Measurements from ENCODE around the gene TNFRSF18. TPM values are rescaled to one million over a fixed set of nuclear protein-coding genes. Genes with fewer than 3 reads are reported as not detected.
"Not testable (repeated sequence)": the region's sequence is repeated elsewhere in the genome, so short reads cannot be mapped to it uniquely, and the experiment has no call there.

The TNFRSF18 gene, protein sequence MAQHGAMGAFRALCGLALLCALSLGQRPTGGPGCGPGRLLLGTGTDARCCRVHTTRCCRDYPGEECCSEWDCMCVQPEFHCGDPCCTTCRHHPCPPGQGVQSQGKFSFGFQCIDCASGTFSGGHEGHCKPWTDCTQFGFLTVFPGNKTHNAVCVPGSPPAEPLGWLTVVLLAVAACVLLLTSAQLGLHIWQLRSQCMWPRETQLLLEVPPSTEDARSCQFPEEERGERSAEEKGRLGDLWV
- total RNA-seq (not detected), polyA plus RNA-seq (0.77 TPM)

DNA sequence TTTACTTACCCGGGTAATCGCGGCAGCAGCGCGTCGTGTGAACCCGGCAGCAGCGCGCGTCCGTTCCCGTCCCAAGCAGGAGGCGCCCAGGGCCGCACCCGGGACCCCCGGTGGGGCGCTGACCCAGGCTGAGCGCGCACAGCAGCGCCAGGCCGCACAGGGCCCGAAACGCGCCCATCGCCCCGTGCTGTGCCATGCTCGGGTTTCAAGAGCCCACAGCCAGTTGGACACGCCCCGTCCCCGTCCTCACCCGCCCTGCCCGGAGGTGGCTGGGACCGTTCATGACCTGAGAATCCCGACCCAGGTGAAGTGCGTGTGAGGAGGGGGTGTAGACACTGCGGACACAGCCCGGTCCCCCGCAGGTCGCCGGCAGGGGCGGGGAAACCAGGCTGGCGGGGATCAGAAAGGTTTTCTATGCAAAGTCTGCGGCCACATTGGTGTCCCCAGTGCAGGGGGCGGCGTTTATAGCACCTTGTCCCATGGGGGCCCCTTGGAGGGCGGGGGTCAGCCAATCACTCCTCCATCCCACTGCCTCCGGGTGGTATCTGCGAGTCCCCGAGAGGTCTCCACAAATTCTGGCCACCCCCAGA is at the start of gene TNFRSF18:
Gene TNFRSF18 (minus strand): TSS at position 217 of the 590 bp plus-strand sequence. CDS start 21 bp downstream, at position 196.
- Histone ChIP-seq H3K27ac (ENCODE audit: low read depth) (no peak within 1 kb of the TSS), H3K4me3 (ENCODE audit: low read depth, low read length) (peak within 1 kb of the TSS; percentile 4), H3K36me3 (ENCODE audit: insufficient read depth) (no peaks in the 10 kb centered on the region), H3K4me1 (ENCODE audit: insufficient read depth) (no peaks in the 10 kb centered on the region)
- no peak for DNase-seq (ENCODE audit: extremely low spot score)
- WGBS: 12% methylated on average over 49 of the region's 49 CpGs

DNA sequence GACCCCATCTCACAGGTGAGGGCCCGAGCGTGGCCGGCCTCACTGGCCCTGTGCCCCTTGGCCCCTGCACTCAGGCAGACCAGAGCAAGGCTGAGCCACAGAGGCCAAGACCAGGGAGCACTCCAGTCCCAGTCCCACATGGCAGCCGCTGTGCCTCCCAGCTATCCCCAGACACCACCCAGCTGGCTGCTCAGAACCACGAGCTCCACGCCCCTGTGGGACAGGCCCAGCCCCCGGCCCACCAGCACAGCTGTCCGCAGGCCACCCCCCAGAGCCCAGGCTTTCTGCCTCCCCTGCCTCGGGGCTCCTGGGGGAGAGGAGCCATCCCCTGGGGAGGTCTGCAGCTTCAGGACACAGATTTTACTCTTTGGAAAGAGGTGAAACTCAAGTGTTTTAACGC is 49.2 kb upstream of the TNFRSF18 start:
- peaks cover 2% of the 10 kb centered on the region for H3K36me3 ChIP-seq (ENCODE audit: insufficient read depth)

DNA sequence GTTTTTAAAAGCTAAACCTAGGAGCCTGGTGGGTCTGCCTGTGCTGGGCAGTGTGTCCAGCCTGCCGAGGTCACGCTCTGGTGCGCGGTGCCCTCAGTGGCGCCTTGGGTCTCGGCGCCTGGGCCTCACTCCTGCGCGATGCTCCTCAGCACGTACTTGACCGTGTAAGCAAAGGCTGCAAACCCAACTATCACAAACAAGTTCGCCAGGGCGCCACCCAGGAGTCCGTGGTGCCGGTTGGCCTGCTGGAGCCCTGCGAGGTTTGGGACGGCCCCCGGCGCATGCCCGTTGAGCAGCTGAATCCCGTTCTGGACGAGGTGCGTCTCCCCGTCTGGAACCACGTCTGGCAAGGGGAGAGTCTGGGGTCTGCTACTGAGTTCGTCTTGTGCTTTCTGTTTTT is 48.7 kb upstream of the TNFRSF18 start:
- H3K27ac ChIP-seq (ENCODE audit: low read depth): no peak overlapping the region
- WGBS: 81% methylated on average over 26 of the region's 26 CpGs
- peaks cover 2% of the 10 kb centered on the region for H3K36me3 ChIP-seq (ENCODE audit: insufficient read depth)
- no peaks in the 10 kb centered on the region for H3K4me1 ChIP-seq (ENCODE audit: insufficient read depth)
- no peak for DNase-seq (ENCODE audit: extremely low spot score)
- H3K4me3 ChIP-seq (ENCODE audit: low read depth, low read length): no peak overlapping the region

More for the DNA sequence above, 49.2 kb upstream of the TNFRSF18 start:
- Histone ChIP-seq H3K4me1 (ENCODE audit: insufficient read depth) (no peaks in the 10 kb centered on the region), H3K27ac (ENCODE audit: low read depth) (no peak overlapping the region), H3K4me3 (ENCODE audit: low read depth, low read length) (no peak overlapping the region)
- DNase-seq (ENCODE audit: extremely low spot score): no peak
- 90% methylated on average over 10 of the region's 10 CpGs for WGBS

DNA sequence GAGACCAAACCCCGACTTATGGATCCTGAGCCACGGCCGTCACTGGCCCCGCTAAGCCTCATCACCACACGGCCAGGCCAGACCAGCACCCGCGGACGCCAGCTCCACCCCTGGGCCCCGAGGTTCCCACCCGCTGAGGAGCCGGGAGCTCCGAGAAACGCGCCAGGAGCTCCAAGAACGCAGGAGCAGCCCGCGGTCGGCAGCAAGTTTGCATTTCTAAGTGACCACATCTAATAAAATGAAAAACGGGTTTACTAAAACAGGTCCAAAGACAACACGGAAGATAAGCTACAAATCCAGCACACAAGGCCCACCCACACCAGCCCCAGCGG is 48.2 kb upstream of the TNFRSF18 start:
- DNase-seq (ENCODE audit: extremely low spot score): no peak
- H3K4me1 ChIP-seq (ENCODE audit: insufficient read depth): no peaks in the 10 kb centered on the region
- peaks cover 2% of the 10 kb centered on the region for H3K36me3 ChIP-seq (ENCODE audit: insufficient read depth)
- no peak overlapping the region for H3K4me3 ChIP-seq (ENCODE audit: low read depth, low read length)
- 70% methylated on average over 21 of the region's 21 CpGs for WGBS
- H3K27ac ChIP-seq (ENCODE audit: low read depth): no peak overlapping the region

DNA sequence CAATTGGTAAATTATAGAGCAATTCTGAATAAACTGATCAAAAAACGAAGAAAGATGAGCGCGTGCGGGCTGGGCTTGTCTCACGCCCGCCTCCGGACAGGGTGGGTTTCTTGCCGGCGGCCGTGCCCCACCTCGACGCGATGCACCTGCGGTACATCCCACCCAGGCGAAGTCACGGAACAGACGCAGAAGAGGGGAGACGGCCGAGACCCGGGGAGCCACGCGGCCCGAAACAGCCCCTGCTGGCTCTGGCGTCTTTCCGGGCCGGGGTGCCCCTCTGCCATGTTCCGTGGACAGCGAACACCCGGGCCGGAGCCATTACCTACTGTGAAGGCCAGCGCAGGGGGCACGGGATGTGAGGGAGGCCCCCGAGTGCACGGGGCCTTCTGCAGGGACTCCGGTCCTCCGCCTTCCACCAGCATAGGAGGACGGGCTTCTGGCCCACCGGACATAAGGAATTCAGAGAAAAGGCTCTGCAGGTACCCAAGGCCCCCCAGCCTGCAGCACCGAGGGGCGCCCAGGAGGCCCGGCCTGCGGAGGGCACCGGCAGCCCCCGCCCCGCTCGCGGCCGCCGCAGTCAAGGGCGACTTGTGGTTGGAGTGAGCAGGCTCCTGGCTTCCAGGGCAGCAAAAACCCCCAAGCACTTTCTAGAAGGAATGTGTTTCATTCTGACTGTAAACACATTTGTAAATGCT is 47.7 kb upstream of the TNFRSF18 start:
- H3K27ac ChIP-seq (ENCODE audit: low read depth): no peak overlapping the region
- no peaks in the 10 kb centered on the region for H3K4me1 ChIP-seq (ENCODE audit: insufficient read depth)
- no peak for DNase-seq (ENCODE audit: extremely low spot score)
- peaks cover 2% of the 10 kb centered on the region for H3K36me3 ChIP-seq (ENCODE audit: insufficient read depth)
- 91% methylated on average over 50 of the region's 50 CpGs for WGBS
- H3K4me3 ChIP-seq (ENCODE audit: low read depth, low read length): no peak overlapping the region

GRCh38 chr1:1253314-1253713 is 46.9 kb upstream of the TNFRSF18 start:
- Histone ChIP-seq H3K4me3 (ENCODE audit: low read depth, low read length) (no peak overlapping the region), H3K27ac (ENCODE audit: low read depth) (no peak overlapping the region), H3K36me3 (ENCODE audit: insufficient read depth) (peaks cover 2% of the 10 kb centered on the region), H3K4me1 (ENCODE audit: insufficient read depth) (no peaks in the 10 kb centered on the region)
- 91% methylated on average over 12 of the region's 12 CpGs for WGBS
- DNase-seq (ENCODE audit: extremely low spot score): no peak

DNA sequence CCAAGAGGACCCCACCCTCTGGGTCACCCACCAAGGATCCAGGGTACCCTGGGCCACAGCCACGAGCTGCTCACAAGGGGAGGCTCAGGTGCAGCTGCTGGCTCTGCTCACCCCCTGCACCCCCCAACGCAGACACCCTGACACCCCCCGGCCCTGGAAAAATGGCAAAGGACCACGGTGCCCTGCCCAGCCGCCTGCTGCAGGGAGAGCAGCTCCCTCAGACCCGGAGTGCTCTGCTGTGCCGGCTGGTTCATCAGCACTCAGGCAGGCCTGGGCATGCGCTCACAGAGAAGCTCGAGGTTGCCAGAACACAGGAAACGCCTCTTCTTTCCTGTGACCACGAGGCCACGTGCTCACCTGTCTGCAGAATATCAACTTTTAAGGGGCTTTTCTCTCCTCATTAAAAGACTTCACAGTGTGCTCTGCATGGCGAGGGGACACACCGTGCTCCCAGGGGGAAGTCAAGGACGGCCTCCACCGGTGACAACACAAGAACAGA is 44.4 kb upstream of the TNFRSF18 start:
- WGBS: 81% methylated on average over 16 of the region's 16 CpGs
- Histone ChIP-seq H3K27ac (ENCODE audit: low read depth) (no peak overlapping the region), H3K4me3 (ENCODE audit: low read depth, low read length) (no peak overlapping the region), H3K36me3 (ENCODE audit: insufficient read depth) (peaks cover 2% of the 10 kb centered on the region), H3K4me1 (ENCODE audit: insufficient read depth) (no peaks in the 10 kb centered on the region)
- DNase-seq (ENCODE audit: extremely low spot score): no peak

GRCh38 chr1:1248009-1248913 is 41.9 kb upstream of the TNFRSF18 start:
- not testable (repeated sequence) for H3K36me3 ChIP-seq (ENCODE audit: insufficient read depth); H3K4me3 ChIP-seq (ENCODE audit: low read depth, low read length); DNase-seq (ENCODE audit: extremely low spot score); H3K4me1 ChIP-seq (ENCODE audit: insufficient read depth); H3K27ac ChIP-seq (ENCODE audit: low read depth)
- WGBS: 91% methylated on average over 21 of the region's 21 CpGs

- Histone ChIP-seq H3K36me3 (ENCODE audit: insufficient read depth) (no peaks in the 10 kb centered on the region), H3K4me1 (ENCODE audit: insufficient read depth) (no peaks in the 10 kb centered on the region), H3K4me3 (ENCODE audit: low read depth, low read length) (no peak overlapping the region), H3K27ac (ENCODE audit: low read depth) (no peak overlapping the region)
- 66% methylated on average over 25 of the region's 25 CpGs for WGBS
- DNase-seq (ENCODE audit: extremely low spot score): no peak
Observed at GRCh38 chr1:1247341-1247913, 41.0 kb upstream of the TNFRSF18 start.

DNA sequence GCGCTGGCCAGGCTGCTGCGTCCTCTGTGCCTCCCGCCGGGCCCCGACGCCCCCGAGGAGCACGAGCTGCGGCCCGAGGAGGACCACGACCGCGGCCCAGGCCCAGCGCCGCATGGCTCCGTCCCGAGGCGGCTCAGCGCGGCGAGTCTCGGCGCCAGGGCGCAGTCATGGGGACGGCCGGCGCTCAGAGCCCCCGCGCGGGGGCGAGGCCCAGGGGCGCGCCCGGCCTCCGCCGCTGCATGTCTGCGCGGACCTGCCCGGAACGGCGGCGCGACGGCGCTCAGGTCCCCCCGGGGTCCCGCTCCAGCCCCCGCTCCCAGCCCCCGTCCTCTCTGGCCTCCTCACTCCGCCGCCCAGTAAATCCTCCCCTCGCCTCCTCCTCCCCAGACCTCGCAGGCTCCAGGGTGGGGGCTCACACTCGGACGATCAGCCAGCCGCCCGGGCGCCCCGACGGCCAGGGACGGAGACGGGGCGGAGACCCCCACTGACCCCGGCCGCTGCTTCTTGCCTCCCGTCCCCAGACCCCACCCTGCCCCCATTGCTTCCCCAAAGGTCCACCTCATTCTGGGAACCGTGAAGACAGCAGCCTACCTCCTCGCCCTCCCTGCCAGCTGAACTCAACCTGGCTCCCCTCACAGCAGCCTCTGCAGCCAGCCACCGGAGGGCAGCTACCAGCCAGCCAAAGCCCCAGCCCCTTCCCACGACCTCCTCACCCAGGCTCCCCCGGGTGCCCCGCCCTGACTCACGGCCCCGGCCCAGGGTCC is 40.4 kb upstream of the TNFRSF18 start, which contains the start of gene C1QTNF12:
Gene C1QTNF12 (minus strand): TSS at position 146 of the 764 bp plus-strand sequence. CDS start 32 bp downstream, at position 114.
- no peak for DNase-seq (ENCODE audit: extremely low spot score)
- H3K4me1 ChIP-seq (ENCODE audit: insufficient read depth): no peaks in the 10 kb centered on the region
- no peak within 1 kb of the TSS for H3K27ac ChIP-seq (ENCODE audit: low read depth)
- H3K36me3 ChIP-seq (ENCODE audit: insufficient read depth): no peaks in the 10 kb centered on the region
- no peak within 1 kb of the TSS for H3K4me3 ChIP-seq (ENCODE audit: low read depth, low read length)
- WGBS: 3% methylated on average over 74 of the region's 74 CpGs

DNA sequence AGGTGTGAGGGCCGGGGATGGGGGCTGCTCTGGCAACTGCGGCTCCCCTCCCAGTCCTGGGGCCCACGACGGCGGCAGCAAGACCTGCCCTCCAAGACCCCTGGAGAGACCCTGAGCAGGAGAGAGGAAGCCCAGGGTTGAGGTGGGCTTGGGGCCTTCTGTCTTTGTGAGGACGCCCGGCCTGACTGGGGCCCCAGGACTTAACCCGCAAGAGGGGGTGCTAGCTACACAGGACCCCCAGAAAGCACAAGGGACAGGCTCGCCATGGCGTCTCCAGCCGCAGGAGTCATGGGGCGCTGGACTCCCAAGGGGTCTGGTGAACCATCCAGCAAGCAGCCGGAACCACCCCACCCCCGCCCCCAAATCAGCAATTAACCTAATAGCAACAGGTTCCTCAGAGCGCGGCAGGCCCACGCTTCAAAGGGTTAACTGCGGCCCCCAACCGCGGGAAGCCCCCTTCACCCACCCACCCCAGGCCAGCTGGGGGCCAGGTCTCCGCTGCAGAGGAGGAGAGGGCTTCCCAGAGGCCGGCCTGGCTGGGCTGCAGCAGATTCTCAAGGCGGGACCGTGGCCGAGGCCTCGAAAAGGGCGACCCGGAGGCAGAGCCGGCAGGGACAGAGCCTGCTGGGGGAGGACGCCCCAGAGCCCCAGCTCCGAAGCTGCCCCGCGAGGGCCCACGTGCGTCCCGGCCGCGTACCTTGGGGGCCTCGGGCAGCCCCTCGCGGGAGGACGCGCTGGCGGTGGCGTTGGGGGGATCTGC is 39.6 kb upstream of the TNFRSF18 start:
- Histone ChIP-seq H3K4me3 (ENCODE audit: low read depth, low read length) (no peak overlapping the region), H3K4me1 (ENCODE audit: insufficient read depth) (no peaks in the 10 kb centered on the region), H3K27ac (ENCODE audit: low read depth) (no peak overlapping the region), H3K36me3 (ENCODE audit: insufficient read depth) (no peaks in the 10 kb centered on the region)
- WGBS: 31% methylated on average over 45 of the region's 45 CpGs
- no peak for DNase-seq (ENCODE audit: extremely low spot score)
